ENCODE results near the gene WNT9A.

Gene WNT9A

DNA sequence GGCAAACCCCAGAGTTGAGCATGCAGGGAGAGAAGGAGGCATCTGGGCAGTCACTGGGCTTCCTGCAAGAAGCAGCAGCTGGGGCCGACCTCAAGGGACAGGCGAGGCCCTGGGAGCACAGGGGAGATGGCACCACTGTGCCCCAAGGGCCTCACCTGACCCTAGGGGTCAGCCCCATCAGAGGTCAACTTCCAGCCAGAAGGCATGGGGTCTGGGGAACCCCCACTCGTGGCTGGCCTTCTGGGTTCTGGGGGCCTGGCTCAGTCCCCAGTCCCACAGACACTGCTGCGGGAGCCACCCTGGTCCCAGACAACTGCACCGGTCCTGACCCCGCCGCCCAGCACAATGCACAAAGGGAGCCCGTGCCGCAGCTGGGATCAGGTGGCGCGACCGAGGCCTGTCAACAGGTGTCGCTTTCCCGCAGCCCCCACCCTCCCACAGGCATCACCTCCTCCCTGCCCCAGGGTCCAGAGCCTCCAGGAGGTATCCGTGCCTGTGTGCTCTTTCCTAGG, 6.2 kb downstream of the WNT9A start:
- DNase-seq (ENCODE audit: low spot score) = no peak

DNA sequence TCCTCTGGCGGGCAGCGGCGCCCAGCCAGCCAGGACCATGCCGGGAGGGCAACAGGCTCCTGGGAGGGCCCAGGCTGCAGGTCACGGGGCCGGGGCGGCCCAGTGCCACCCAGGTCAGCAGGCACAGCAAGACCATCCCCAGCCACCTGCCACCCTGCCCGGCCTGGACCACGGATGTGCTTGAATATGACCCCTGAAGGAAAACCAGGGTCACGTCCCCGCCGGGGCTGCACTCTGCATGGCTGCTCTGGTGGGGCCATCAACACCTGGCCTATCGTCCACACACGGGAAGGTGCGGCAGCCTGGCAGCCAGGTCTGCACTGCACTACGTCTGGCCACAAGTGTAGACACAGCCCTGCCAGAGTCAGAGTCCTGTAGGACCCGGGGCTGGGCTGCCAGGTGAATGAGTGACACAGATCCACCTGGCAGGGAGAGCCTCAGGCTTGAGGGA, 6.9 kb downstream of the WNT9A start:
- no peak for DNase-seq (ENCODE audit: low spot score)

- no peak for DNase-seq (ENCODE audit: low spot score)
These were observed 7.7 kb downstream of the WNT9A start for GRCh38 chr1:227939791-227940771.

- no peak for DNase-seq (ENCODE audit: low spot score)
These were observed 8.6 kb downstream of the WNT9A start for GRCh38 chr1:227938911-227939790.

DNA sequence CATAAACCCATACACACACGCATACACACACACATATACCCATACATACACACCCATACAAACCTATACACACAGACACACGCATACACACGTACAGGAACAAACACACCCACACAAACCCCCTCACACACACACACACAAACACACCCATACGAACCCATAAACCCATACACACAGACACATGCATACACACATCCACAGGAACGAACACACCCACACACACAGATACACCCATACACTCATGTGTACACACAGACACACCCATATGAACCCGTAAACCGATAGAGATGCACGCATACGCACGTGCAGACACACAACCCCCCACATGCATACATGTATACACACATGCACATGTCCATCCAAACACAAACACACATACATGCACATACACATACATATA, 9.5 kb downstream of the WNT9A start:
- DNase-seq (ENCODE audit: low spot score) = no peak

DNA sequence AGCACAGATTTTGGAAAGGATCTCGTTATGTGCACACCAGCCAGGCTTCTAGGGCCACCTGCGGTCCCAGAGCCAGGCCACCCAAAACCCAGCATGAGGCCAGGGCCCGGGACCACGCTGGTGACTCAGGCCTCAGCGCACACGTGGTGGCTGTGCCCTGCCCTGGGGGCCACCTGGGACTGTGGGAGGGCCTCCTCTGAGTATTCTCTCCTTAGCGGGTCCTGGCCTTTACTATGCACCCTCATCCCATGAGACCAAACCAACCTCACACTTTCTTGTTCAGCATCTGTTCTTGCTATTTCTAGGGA, 9.9 kb downstream of the WNT9A start:
- no peak for DNase-seq (ENCODE audit: low spot score)

DNA sequence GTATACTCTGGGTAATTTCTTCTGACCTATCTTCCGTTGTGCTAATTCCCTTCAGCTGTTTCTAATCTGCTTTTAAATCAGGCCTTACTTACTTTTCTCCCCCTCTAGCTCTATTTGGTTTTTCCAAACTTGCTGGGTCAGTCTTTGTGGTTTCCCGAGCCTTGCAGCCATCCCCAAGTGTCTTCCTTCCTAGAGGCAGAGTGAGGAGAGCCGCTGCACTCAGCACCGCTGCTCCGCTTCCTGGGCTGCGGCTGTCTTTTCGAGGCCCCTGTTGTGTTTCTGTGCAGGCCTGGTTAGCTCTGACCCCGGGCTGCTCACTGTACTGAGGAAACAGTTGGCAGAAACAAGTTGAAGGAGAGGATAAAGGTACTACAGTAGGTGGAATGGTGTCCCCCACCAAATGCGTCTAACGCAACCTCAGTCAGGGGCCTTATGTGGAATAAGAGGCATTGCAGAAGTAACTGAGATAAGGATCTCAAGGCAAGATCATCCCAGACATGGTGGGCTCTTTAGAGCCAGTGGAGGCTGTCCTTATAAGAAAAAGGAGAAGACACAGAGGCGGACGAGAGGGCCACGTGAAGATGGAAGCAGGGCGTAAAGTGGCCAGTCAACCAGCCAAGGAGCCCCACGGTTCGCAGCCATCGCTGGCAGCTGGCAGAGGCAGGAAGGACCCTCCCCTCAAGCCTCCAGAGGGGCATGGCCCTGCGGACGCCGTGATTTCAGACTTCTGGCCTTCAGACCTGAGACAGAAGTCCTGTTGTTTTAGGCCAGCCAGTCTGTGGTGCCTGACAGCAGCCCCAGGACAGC, 10.5 kb downstream of the WNT9A start:
- no peak for DNase-seq (ENCODE audit: low spot score)

DNA sequence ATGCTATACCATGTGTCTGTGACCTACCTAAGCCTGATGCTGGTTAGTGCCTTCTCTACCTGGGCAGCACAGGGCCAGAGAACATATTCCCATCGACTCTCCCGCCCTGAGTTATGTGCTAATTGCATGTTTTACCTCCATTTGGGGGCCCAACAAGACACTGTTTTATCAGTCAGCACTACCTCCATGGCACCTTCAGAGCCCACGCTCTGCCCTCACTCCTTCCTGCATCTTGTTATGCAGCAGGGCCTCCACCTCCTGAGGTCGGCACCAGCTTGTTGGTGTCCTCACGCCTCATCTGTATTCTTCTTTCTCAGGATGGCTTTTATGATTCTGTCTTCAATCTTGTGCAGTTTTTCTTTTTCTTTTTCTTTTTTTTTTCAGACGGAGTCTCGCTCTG, 11.9 kb downstream of the WNT9A start:
- DNase-seq (ENCODE audit: low spot score) = no peak

GRCh38 chr1:227934476-227935313, 13.0 kb downstream of the WNT9A start:
- peak; percentile 59 for DNase-seq (ENCODE audit: low spot score)

GRCh38 chr1:227929751-227930472, 17.8 kb downstream of the WNT9A start:
- no peak for DNase-seq (ENCODE audit: low spot score)

GRCh38 chr1:227928811-227929375, 18.8 kb downstream of the WNT9A start:
- no peak for DNase-seq (ENCODE audit: low spot score)

- DNase-seq (ENCODE audit: low spot score) = no peak
These were observed 19.6 kb downstream of the WNT9A start for GRCh38 chr1:227927971-227928741.

GRCh38 chr1:227926896-227927885, 20.5 kb downstream of the WNT9A start:
- DNase-seq (ENCODE audit: low spot score) = no peak

DNA sequence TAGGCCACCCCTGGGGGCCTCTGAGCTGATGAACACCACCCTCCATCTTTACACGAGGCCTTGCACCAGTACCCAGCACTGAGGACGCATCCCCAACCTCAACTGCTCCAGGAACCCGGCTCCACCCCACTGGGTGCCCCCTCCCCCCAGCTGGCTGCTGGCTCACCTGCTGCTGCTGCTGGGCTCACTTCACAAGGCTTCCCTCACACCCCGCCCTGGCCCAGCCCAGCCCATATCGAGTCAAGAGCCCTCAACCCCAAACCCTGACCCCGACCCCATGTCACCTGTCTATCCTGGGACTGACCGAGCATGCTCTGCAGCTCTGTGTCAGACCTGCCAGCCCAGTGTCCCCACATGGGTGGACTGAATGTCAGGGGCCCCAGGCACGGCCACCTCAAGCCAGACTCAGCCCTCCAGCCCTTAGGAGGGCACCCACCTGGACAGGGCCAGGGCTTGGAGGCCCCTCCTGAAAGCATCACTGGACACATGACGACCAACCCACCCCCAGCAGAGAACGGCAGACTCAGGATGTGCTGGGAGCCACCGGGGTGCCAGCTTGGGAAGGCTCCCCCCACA, 21.4 kb downstream of the WNT9A start:
- no peak for DNase-seq (ENCODE audit: low spot score)

GRCh38 chr1:227925582-227926198, 22.0 kb downstream of the WNT9A start:
- DNase-seq (ENCODE audit: low spot score) = no peak

DNA sequence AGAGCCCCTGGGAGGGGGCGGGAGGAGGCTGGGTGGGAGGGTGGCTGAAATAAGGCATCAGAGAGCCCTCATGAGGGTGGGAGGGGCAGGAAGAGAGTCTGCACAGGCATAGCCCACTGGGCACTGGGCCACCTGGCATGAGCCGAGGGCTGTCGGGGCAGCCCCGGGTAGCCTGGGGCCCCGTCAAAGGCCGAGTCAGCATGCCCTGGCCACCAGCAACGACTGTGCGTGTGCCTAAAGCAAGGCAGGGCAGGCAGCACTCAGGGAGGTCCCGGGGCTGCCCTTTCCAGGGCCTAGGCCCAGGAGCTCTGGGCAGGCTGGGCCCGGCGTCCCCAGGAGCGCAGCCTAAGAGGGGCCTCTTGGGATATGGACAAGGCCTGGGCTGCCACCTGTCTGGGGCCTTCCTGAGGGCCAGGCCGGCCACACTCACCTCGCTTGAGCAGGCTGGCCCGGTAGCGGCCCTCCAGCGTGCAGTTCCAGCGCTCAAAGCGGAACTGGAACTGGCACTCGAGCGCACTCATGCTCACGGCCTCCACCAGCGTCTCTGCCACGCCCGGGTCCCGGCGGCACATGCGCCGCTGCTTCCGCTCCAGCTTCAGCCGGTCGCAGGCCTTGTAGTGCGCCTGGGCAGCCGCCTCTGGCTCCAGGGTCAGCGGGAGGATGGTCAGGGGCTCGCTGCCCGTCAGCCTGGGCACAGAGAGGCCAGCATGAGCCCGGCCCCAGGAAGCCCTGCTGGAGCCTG, 22.7 kb downstream of the WNT9A start:
- DNase-seq (ENCODE audit: low spot score) = no peak

All from AG20443 (cell line).